ENCODE data around the gene VSIG10. TPM values are rescaled to one million over a fixed set of nuclear protein-coding genes. Genes with fewer than 3 reads are reported as not detected.

Gene VSIG10
- total and polyA plus RNA-seq, 2 of the 13 experiments (the other 11 are each of a cell fraction or from before 2014, with no cell fraction given): 25.6 to 42.5 TPM

DNA sequence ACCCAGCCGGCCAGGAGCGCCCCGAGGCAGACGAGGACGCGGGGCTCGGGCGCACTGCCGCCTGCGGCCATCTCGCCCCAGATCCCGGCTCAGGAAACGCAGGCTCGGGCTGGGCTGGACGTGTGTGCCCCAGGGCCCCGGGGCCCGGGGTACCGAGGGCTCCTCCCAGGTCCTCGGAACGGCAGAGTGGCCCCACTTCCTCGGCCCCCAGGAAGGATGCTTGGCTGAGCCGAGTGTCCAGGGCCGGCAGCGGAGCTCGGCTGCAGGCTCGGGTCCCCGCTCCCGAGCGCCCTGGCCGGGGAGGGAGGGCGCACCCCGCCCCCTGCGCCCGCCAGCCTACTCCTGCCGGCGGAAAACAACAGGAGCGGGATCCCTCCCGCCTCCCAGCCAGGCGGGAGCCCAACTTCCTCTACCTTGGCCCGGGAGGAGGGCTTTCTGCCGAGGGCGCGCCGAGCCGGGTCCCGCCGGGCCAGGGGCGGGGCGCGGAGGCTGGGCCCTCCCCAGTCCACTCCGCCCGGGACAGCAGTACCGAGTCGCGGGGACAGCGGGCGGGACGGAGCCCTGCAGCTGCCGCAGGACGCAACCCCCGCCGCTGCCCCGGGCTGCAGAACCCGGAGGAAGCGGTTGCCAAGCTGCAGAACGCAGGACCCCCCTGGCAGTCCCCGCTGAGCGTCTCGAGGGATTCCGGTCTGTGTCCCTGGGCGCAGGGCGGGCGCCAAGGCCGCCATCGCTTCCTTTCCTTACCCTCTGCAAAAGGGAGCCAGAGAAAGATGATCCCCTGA, at the start of gene VSIG10 (continued):
- TF ChIP-seq, protein P1, sequence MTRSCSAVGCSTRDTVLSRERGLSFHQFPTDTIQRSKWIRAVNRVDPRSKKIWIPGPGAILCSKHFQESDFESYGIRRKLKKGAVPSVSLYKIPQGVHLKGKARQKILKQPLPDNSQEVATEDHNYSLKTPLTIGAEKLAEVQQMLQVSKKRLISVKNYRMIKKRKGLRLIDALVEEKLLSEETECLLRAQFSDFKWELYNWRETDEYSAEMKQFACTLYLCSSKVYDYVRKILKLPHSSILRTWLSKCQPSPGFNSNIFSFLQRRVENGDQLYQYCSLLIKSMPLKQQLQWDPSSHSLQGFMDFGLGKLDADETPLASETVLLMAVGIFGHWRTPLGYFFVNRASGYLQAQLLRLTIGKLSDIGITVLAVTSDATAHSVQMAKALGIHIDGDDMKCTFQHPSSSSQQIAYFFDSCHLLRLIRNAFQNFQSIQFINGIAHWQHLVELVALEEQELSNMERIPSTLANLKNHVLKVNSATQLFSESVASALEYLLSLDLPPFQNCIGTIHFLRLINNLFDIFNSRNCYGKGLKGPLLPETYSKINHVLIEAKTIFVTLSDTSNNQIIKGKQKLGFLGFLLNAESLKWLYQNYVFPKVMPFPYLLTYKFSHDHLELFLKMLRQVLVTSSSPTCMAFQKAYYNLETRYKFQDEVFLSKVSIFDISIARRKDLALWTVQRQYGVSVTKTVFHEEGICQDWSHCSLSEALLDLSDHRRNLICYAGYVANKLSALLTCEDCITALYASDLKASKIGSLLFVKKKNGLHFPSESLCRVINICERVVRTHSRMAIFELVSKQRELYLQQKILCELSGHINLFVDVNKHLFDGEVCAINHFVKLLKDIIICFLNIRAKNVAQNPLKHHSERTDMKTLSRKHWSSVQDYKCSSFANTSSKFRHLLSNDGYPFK (CRISPR knock-in tag; IDR thresholded peaks at IDR 0.05; ENCODE audit: borderline replicate concordance): no peak
- TF ChIP-seq, protein P2, sequence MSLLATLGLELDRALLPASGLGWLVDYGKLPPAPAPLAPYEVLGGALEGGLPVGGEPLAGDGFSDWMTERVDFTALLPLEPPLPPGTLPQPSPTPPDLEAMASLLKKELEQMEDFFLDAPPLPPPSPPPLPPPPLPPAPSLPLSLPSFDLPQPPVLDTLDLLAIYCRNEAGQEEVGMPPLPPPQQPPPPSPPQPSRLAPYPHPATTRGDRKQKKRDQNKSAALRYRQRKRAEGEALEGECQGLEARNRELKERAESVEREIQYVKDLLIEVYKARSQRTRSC (CRISPR knock-in tag; IDR thresholded peaks at IDR 0.05; ENCODE audit: low read depth): no peak
- TF ChIP-seq HOXD1 (CRISPR knock-in tag; IDR thresholded peaks at IDR 0.05) (no peak; the same call in 1 of the 2 replicates), TRIM24 (CRISPR knock-in tag; IDR thresholded peaks at IDR 0.05) (no peak), ZNF776 (CRISPR knock-in tag; IDR thresholded peaks at IDR 0.05) (peak; percentile 75; the same call in 1 of the 2 replicates), PITX1 (CRISPR knock-in tag; IDR thresholded peaks at IDR 0.05) (no peak), ZFP90 (CRISPR knock-in tag; IDR thresholded peaks at IDR 0.05; ENCODE audit: borderline replicate concordance) (peak; percentile 66), ZNF775 (CRISPR knock-in tag; IDR thresholded peaks at IDR 0.05; ENCODE audit: borderline replicate concordance) (no peak)
- TF ChIP-seq, protein P3, sequence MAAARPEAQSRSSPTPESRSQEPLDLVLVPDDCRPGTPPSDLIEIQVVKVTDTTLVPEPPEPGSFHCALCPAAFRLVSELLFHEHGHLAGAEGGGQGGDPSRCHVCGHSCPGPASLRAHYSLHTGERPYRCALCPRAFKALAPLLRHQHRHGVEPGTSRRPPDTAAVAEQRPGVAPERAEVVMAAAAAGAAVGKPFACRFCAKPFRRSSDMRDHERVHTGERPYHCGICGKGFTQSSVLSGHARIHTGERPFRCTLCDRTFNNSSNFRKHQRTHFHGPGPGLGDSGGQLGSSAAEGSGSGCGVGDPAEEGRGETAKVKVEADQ (CRISPR knock-in tag; IDR thresholded peaks at IDR 0.05; ENCODE audit: borderline replicate concordance): 0 out of 2 replicates have a peak, but pooled peaks have one; percentile 20
- TF ChIP-seq, protein P4, sequence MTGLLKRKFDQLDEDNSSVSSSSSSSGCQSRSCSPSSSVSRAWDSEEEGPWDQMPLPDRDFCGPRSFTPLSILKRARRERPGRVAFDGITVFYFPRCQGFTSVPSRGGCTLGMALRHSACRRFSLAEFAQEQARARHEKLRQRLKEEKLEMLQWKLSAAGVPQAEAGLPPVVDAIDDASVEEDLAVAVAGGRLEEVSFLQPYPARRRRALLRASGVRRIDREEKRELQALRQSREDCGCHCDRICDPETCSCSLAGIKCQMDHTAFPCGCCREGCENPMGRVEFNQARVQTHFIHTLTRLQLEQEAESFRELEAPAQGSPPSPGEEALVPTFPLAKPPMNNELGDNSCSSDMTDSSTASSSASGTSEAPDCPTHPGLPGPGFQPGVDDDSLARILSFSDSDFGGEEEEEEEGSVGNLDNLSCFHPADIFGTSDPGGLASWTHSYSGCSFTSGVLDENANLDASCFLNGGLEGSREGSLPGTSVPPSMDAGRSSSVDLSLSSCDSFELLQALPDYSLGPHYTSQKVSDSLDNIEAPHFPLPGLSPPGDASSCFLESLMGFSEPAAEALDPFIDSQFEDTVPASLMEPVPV (CRISPR knock-in tag; IDR thresholded peaks at IDR 0.05): no peak
- TF ChIP-seq, protein P5, sequence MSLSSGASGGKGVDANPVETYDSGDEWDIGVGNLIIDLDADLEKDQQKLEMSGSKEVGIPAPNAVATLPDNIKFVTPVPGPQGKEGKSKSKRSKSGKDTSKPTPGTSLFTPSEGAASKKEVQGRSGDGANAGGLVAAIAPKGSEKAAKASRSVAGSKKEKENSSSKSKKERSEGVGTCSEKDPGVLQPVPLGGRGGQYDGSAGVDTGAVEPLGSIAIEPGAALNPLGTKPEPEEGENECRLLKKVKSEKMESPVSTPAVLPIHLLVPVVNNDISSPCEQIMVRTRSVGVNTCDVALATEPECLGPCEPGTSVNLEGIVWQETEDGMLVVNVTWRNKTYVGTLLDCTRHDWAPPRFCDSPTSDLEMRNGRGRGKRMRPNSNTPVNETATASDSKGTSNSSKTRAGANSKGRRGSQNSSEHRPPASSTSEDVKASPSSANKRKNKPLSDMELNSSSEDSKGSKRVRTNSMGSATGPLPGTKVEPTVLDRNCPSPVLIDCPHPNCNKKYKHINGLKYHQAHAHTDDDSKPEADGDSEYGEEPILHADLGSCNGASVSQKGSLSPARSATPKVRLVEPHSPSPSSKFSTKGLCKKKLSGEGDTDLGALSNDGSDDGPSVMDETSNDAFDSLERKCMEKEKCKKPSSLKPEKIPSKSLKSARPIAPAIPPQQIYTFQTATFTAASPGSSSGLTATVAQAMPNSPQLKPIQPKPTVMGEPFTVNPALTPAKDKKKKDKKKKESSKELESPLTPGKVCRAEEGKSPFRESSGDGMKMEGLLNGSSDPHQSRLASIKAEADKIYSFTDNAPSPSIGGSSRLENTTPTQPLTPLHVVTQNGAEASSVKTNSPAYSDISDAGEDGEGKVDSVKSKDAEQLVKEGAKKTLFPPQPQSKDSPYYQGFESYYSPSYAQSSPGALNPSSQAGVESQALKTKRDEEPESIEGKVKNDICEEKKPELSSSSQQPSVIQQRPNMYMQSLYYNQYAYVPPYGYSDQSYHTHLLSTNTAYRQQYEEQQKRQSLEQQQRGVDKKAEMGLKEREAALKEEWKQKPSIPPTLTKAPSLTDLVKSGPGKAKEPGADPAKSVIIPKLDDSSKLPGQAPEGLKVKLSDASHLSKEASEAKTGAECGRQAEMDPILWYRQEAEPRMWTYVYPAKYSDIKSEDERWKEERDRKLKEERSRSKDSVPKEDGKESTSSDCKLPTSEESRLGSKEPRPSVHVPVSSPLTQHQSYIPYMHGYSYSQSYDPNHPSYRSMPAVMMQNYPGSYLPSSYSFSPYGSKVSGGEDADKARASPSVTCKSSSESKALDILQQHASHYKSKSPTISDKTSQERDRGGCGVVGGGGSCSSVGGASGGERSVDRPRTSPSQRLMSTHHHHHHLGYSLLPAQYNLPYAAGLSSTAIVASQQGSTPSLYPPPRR (CRISPR knock-in tag; IDR thresholded peaks at IDR 0.05; ENCODE audit: borderline replicate concordance): no peak
- TF ChIP-seq, protein P6, sequence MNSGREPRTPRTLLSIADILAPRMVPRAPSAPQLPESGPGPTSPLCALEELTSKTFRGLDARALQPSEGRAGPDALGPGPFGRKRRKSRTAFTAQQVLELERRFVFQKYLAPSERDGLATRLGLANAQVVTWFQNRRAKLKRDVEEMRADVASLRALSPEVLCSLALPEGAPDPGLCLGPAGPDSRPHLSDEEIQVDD (CRISPR knock-in tag; IDR thresholded peaks at IDR 0.05; ENCODE audit: borderline replicate concordance): no peak
- TF ChIP-seq, protein P7, sequence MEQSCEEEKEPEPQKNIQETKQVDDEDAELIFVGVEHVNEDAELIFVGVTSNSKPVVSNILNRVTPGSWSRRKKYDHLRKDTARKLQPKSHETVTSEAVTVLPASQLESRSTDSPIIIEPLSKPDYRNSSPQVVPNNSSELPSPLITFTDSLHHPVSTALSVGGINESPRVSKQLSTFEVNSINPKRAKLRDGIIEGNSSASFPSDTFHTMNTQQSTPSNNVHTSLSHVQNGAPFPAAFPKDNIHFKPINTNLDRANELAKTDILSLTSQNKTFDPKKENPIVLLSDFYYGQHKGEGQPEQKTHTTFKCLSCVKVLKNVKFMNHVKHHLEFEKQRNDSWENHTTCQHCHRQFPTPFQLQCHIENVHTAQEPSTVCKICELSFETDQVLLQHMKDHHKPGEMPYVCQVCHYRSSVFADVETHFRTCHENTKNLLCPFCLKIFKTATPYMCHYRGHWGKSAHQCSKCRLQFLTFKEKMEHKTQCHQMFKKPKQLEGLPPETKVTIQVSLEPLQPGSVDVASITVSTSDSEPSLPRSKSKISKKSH (CRISPR knock-in tag; IDR thresholded peaks at IDR 0.05; ENCODE audit: borderline replicate concordance): no peak
